HepG2 (cell line): ENCODE data around the gene UCKL1. TPM values are rescaled to one million over a fixed set of nuclear protein-coding genes. Genes with fewer than 3 reads are reported as not detected.

Experiments
- ATRX ChIP-seq: sonication (generic); formaldehyde crosslinking; IDR thresholded peaks from 2 replicates; pipeline ENCODE4 v1.4.0; 2020; ENCODE audit warnings: missing genetic modification reagents, borderline replicate concordance
- FOXM1 ChIP-seq: sonication (generic); formaldehyde crosslinking; IDR thresholded peaks from 2 replicates; pipeline ENCODE4 v1.5.0; 2020; ENCODE audit warnings: missing genetic modification reagents
- KDM5A ChIP-seq: fragments of 200-600 bp; sonication (generic); IDR thresholded peaks from 2 replicates; pipeline ENCODE4 v1.7.0; 2018; ENCODE audit warnings: antibody characterized with exemption, mild to moderate bottlenecking, low read length, borderline replicate concordance
- MTA1 ChIP-seq: sonication (generic); formaldehyde crosslinking; IDR thresholded peaks from 2 replicates; pipeline ENCODE4 v1.4.0; 2020; ENCODE audit warnings: missing genetic modification reagents, mild to moderate bottlenecking, borderline replicate concordance
- NAIF1 ChIP-seq: sonication (generic); formaldehyde crosslinking; IDR thresholded peaks from 2 replicates; pipeline ENCODE4 v1.5.0; 2020; ENCODE audit warnings: mild to moderate bottlenecking, missing genetic modification reagents, borderline replicate concordance
- PCBP2 ChIP-seq: fragments of 200-400 bp; formaldehyde crosslinking; optimal IDR thresholded peaks from 2 replicates; pipeline ENCODE3; 2018; ENCODE audit warnings: low read length, low read depth; ENCODE audit not compliant: poor library complexity, severe bottlenecking
- RXRA ChIP-seq: sonication (generic); formaldehyde crosslinking; IDR thresholded peaks from 2 replicates; pipeline ENCODE4 v1.5.1; 2020; ENCODE audit warnings: missing genetic modification reagents
- STAT5B ChIP-seq: sonication (generic); formaldehyde crosslinking; IDR thresholded peaks from 2 replicates; pipeline ENCODE4 v1.4.0; 2020; ENCODE audit warnings: missing genetic modification reagents
- ZNF138 ChIP-seq: sonication (generic); formaldehyde crosslinking; IDR thresholded peaks from 2 replicates; pipeline ENCODE4 v1.5.0; 2020; ENCODE audit warnings: mild to moderate bottlenecking, low read depth, missing genetic modification reagents
- ZNF530 ChIP-seq: sonication (generic); formaldehyde crosslinking; IDR thresholded peaks from 2 replicates; pipeline ENCODE4 v1.5.0; 2020; ENCODE audit warnings: low read depth, mild to moderate bottlenecking, missing genetic modification reagents
- ZNF550 ChIP-seq: sonication (generic); formaldehyde crosslinking; IDR thresholded peaks from 2 replicates; pipeline ENCODE4 v1.4.0; 2020; ENCODE audit warnings: mild to moderate bottlenecking, missing genetic modification reagents, borderline replicate concordance
- ZNF883 ChIP-seq: sonication (generic); formaldehyde crosslinking; IDR thresholded peaks from 2 replicates; pipeline ENCODE4 v1.5.1; 2020; ENCODE audit warnings: mild to moderate bottlenecking, missing genetic modification reagents; ENCODE audit errors: not compliant biosample characterization
- polyA plus RNA-seq, 8 experiments: library from polyadenylated mRNA; depleted of rRNA in 3 of 8; stranded (reverse) in 7 of 8; unstranded in 1 of 8; fragments of >200 nt; fragmentation: Illumina TruSeq in 4 of 8; extraction: Trizol in 4 of 8; gene quantifications; 2 replicates each; pipeline versions ENCODE4 v1.2.1 to v1.2.3, GENCODE V29; 2011 to 2016; ENCODE audit warnings: low read depth in 4 of 8, missing spikeins in 1 of 8, mixed read lengths in 1 of 8; ENCODE audit not compliant: insufficient read depth in 1 of 8
- total RNA-seq, 5 experiments: library from RNA; depleted of rRNA; stranded (reverse); fragments of >200 nt; fragmentation: Illumina TruSeq; extraction: Trizol; gene quantifications; 2 replicates each; pipeline ENCODE4 v1.2.3, GENCODE V29; 2016; ENCODE audit warnings: low read depth in 1 of 5
- TF ChIP-seq, protein P1 (sequence below): IDR thresholded peaks from 2 replicates; pipeline ENCODE4 v1.4.0; 2020; ENCODE audit warnings: mild to moderate bottlenecking, missing genetic modification reagents
- TF ChIP-seq, protein P2 (sequence below): sonication (generic); formaldehyde crosslinking; conservative IDR thresholded peaks from 2 replicates; pipeline ENCODE4 v1.8.0; 2022; ENCODE audit warnings: missing genetic modification reagents
- TF ChIP-seq, protein P3 (sequence below): sonication (generic); formaldehyde crosslinking; conservative IDR thresholded peaks from 2 replicates; pipeline ENCODE4 v1.8.0; 2022; ENCODE audit warnings: low read depth, missing genetic modification reagents
- TF ChIP-seq, protein P4 (sequence below): sonication (generic); formaldehyde crosslinking; IDR thresholded peaks from 2 replicates; pipeline ENCODE4 v1.4.0; 2020; ENCODE audit warnings: low read depth, mild to moderate bottlenecking, missing genetic modification reagents
- TF ChIP-seq, protein P5 (sequence below): IDR thresholded peaks from 2 replicates; pipeline ENCODE4 v1.6.1; 2016
- TF ChIP-seq, protein P6 (sequence below): sonication (generic); formaldehyde crosslinking; IDR thresholded peaks from 2 replicates; pipeline ENCODE4 v1.4.0; 2020; ENCODE audit warnings: mild to moderate bottlenecking, low read depth, missing genetic modification reagents

Gene UCKL1
- total and polyA plus RNA-seq, 2 of the 13 experiments (the other 11 are each of a cell fraction or from before 2014, with no cell fraction given) = 50.2 to 126 TPM

DNA sequence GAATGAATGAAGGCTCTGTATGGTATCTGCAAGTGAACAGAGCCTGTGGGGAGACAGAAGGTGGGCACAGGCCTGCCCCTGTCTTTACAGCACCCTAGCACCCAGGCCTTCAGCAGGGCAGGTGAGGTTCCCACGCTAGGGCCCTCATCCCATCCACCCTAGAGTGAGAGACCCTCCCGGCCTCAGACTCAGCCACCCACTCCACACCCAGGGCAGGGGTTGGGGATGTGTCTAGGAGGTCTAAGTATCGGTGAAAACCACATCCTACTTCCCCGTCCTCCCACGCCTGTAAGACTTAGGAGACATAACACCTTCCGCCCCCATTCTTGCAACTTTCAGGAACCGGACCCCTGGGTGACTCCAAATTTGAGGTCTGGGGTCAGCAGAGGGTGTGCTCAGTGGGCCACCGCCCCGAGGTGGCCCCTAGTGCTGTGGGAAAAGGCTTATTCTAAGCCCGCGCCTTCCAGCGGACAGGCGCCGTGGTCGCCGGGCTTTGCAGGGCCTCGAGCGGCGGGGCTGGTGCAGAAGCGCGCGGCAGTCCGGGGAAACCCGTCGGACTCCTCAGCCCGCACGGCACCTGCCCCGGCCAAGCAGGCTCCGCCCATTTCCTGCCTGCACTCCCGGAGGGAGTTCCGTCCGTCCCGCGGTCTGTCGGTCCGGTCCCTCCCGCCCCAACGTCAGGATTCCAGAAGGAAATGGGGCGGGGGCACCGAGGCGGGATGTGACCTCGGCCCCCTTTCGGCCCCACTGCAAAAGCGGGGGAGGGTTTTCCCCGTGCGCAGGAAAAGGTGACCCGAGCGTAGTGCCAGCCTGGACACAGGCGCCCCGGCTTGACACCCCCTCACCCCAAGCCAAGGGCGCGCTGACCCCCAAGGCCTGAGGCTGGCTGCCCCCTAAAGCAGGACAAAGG is 22.4 kb upstream of the UCKL1 start (continued):
- TF ChIP-seq, protein P1, sequence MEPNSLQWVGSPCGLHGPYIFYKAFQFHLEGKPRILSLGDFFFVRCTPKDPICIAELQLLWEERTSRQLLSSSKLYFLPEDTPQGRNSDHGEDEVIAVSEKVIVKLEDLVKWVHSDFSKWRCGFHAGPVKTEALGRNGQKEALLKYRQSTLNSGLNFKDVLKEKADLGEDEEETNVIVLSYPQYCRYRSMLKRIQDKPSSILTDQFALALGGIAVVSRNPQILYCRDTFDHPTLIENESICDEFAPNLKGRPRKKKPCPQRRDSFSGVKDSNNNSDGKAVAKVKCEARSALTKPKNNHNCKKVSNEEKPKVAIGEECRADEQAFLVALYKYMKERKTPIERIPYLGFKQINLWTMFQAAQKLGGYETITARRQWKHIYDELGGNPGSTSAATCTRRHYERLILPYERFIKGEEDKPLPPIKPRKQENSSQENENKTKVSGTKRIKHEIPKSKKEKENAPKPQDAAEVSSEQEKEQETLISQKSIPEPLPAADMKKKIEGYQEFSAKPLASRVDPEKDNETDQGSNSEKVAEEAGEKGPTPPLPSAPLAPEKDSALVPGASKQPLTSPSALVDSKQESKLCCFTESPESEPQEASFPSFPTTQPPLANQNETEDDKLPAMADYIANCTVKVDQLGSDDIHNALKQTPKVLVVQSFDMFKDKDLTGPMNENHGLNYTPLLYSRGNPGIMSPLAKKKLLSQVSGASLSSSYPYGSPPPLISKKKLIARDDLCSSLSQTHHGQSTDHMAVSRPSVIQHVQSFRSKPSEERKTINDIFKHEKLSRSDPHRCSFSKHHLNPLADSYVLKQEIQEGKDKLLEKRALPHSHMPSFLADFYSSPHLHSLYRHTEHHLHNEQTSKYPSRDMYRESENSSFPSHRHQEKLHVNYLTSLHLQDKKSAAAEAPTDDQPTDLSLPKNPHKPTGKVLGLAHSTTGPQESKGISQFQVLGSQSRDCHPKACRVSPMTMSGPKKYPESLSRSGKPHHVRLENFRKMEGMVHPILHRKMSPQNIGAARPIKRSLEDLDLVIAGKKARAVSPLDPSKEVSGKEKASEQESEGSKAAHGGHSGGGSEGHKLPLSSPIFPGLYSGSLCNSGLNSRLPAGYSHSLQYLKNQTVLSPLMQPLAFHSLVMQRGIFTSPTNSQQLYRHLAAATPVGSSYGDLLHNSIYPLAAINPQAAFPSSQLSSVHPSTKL (CRISPR knock-in tag) = peak; percentile 75
- TF ChIP-seq ZNF550 (no peak), ZNF138 (peak; percentile 92), ZNF530 (CRISPR knock-in tag) (no peak), ZNF883 (CRISPR knock-in tag) (peak; percentile 88), PCBP2 (no peak), STAT5B (CRISPR knock-in tag) (no peak), RXRA (CRISPR knock-in tag) (peak; percentile 88; the same call in 1 of the 2 replicates), ATRX (no peak), MTA1 (CRISPR knock-in tag) (peak; percentile 67; the same call in 1 of the 2 replicates), FOXM1 (CRISPR knock-in tag) (peak; percentile 55; the same call in 1 of the 2 replicates), KDM5A (no peak), NAIF1 (no peak; the same call in 1 of the 2 replicates)
- TF ChIP-seq, protein P2, sequence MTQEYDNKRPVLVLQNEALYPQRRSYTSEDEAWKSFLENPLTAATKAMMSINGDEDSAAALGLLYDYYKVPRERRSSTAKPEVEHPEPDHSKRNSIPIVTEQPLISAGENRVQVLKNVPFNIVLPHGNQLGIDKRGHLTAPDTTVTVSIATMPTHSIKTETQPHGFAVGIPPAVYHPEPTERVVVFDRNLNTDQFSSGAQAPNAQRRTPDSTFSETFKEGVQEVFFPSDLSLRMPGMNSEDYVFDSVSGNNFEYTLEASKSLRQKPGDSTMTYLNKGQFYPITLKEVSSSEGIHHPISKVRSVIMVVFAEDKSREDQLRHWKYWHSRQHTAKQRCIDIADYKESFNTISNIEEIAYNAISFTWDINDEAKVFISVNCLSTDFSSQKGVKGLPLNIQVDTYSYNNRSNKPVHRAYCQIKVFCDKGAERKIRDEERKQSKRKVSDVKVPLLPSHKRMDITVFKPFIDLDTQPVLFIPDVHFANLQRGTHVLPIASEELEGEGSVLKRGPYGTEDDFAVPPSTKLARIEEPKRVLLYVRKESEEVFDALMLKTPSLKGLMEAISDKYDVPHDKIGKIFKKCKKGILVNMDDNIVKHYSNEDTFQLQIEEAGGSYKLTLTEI = no peak
- TF ChIP-seq, protein P3, sequence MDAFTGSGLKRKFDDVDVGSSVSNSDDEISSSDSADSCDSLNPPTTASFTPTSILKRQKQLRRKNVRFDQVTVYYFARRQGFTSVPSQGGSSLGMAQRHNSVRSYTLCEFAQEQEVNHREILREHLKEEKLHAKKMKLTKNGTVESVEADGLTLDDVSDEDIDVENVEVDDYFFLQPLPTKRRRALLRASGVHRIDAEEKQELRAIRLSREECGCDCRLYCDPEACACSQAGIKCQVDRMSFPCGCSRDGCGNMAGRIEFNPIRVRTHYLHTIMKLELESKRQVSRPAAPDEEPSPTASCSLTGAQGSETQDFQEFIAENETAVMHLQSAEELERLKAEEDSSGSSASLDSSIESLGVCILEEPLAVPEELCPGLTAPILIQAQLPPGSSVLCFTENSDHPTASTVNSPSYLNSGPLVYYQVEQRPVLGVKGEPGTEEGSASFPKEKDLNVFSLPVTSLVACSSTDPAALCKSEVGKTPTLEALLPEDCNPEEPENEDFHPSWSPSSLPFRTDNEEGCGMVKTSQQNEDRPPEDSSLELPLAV (CRISPR knock-in tag) = no peak
- TF ChIP-seq, protein P4, sequence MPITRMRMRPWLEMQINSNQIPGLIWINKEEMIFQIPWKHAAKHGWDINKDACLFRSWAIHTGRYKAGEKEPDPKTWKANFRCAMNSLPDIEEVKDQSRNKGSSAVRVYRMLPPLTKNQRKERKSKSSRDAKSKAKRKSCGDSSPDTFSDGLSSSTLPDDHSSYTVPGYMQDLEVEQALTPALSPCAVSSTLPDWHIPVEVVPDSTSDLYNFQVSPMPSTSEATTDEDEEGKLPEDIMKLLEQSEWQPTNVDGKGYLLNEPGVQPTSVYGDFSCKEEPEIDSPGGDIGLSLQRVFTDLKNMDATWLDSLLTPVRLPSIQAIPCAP (CRISPR knock-in tag) = no peak
- TF ChIP-seq, protein P5, sequence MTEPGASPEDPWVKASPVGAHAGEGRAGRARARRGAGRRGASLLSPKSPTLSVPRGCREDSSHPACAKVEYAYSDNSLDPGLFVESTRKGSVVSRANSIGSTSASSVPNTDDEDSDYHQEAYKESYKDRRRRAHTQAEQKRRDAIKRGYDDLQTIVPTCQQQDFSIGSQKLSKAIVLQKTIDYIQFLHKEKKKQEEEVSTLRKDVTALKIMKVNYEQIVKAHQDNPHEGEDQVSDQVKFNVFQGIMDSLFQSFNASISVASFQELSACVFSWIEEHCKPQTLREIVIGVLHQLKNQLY (CRISPR knock-in tag) = peak; percentile 78; the same call in 1 of the 2 replicates
- TF ChIP-seq, protein P6, sequence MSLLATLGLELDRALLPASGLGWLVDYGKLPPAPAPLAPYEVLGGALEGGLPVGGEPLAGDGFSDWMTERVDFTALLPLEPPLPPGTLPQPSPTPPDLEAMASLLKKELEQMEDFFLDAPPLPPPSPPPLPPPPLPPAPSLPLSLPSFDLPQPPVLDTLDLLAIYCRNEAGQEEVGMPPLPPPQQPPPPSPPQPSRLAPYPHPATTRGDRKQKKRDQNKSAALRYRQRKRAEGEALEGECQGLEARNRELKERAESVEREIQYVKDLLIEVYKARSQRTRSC (CRISPR knock-in tag) = no peak
